SU-DHL-6 (cell line): ENCODE data around the gene CFHR5.

Experiments
- H2AFZ ChIP-seq: fragments of 200-600 bp; sonication (generic); 2 replicates; pipeline ENCODE4 v1.6.1; 2014; ENCODE audit warnings: low read depth, mild to moderate bottlenecking, moderate library complexity, mixed read lengths, antibody characterized with exemption, low read length; ENCODE audit not compliant: severe bottlenecking
- H3F3A ChIP-seq: fragments of 200-600 bp; shearing (Covaris generic); 2 replicates; pipeline ENCODE4 v1.6.0; 2016; ENCODE audit warnings: antibody characterized with exemption, mild to moderate bottlenecking; ENCODE audit not compliant: insufficient read depth
- H3K27ac ChIP-seq: fragments of 200-600 bp; sonication (generic); 2 replicates; pipeline ENCODE4 v1.5.1; 2016; ENCODE audit warnings: low read depth, mild to moderate bottlenecking, low read length, moderate library complexity, mixed read lengths
- H3K27me3 ChIP-seq: fragments of 200-600 bp; sonication (generic), shearing (Covaris generic); 2 replicates; pipeline ENCODE4 v1.6.0; 2014; ENCODE audit warnings: mild to moderate bottlenecking, low read length
- H3K36me3 ChIP-seq: fragments of 200-600 bp; sonication (generic); 2 replicates; pipeline ENCODE4 v1.6.1; 2014; ENCODE audit warnings: mild to moderate bottlenecking, low read length, mixed read lengths
- H3K4me2 ChIP-seq: fragments of 300-600, 200-600 bp; shearing (Covaris generic), sonication (generic); 2 replicates; pipeline ENCODE4 v1.6.0; 2014; ENCODE audit warnings: low read length, low read depth, mild to moderate bottlenecking; ENCODE audit not compliant: poor library complexity, severe bottlenecking
- H3K4me3 ChIP-seq: fragments of 200-600 bp; sonication (generic); 2 replicates; pipeline ENCODE4 v1.5.1; 2014; ENCODE audit warnings: antibody characterized with exemption, low read length, mild to moderate bottlenecking, mixed read lengths; ENCODE audit not compliant: insufficient read depth, poor library complexity, severe bottlenecking
- H3K79me2 ChIP-seq: fragments of 200-600 bp; sonication (generic); 2 replicates; pipeline ENCODE4 v1.6.1; 2014; ENCODE audit warnings: mild to moderate bottlenecking, low read length, moderate library complexity; ENCODE audit not compliant: insufficient read depth
- H3K9ac ChIP-seq: fragments of 200-600 bp; sonication (generic); 2 replicates; pipeline ENCODE4 v1.7.0; 2014; ENCODE audit warnings: mild to moderate bottlenecking, low read length
- H3K9me2 ChIP-seq: fragments of 200-600 bp; sonication (generic); replicated peaks from 2 replicates; pipeline ENCODE4 v1.6.1; 2014; ENCODE audit warnings: low read length; ENCODE audit not compliant: insufficient read depth
- H3K9me3 ChIP-seq: fragments of 200-600 bp; sonication (generic); 2 replicates; pipeline ENCODE4 v1.6.1; 2014; ENCODE audit warnings: low read length, mixed read lengths; ENCODE audit not compliant: insufficient read depth
- H4K20me1 ChIP-seq: fragments of 200-600 bp; sonication (generic); 2 replicates; pipeline ENCODE4 v1.6.1; 2014; ENCODE audit warnings: low read depth, mild to moderate bottlenecking, antibody characterized with exemption, low read length, moderate library complexity, mixed read lengths
- EZH2phosphoT487 ChIP-seq: fragments of 200-600 bp; sonication (generic), shearing (Covaris generic); conservative IDR thresholded peaks from 2 replicates; pipeline ENCODE4 v1.6.1; 2018; ENCODE audit warnings: mild to moderate bottlenecking, antibody characterized with exemption, low read length, moderate library complexity, mixed read lengths
- TF ChIP-seq, protein P1 (sequence below): fragments of 200-600 bp; sonication (generic); IDR thresholded peaks from one replicate; pipeline ENCODE4 v1.5.1; 2017; ENCODE audit warnings: antibody characterized with exemption, mild to moderate bottlenecking, low read length, moderate library complexity; ENCODE audit not compliant: insufficient read depth, poor library complexity, severe bottlenecking

Gene CFHR5

DNA sequence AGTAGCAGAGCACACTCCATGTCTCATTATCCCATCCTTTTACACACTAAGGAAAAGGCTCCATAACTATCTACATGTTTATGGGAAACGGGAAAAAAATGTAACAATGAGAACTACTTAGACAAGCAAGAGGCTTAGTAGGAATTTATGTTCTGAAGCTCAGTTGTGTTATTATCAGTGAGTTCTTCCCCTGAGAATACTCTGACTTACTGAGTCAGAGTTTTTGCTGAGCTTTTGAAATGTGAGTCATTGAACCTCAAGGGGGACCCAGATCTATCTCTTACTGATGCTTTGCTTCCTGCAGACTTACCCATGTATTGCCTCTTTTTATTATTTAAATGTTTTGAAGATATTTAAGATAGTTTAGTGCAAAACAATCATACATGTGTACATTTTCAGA is 20.1 kb downstream of the CFHR5 start:
- Histone ChIP-seq H4K20me1 (no peaks in the 10 kb centered on the region), H3K4me2 (no peak overlapping the region), H3K9me3 (no peaks in the 10 kb centered on the region), H3K4me3 (no peak overlapping the region), H3K9me2 (no peaks in the 10 kb centered on the region), H3K36me3 (no peaks in the 10 kb centered on the region), H3K27ac (no peak overlapping the region), H2AFZ (no peak overlapping the region), H3K9ac (no peak overlapping the region), H3K27me3 (no peaks in the 10 kb centered on the region), H3F3A (no peaks in the 10 kb centered on the region), H3K79me2 (no peaks in the 10 kb centered on the region)
- no peak for TF ChIP-seq EZH2phosphoT487
- TF ChIP-seq, protein P1, sequence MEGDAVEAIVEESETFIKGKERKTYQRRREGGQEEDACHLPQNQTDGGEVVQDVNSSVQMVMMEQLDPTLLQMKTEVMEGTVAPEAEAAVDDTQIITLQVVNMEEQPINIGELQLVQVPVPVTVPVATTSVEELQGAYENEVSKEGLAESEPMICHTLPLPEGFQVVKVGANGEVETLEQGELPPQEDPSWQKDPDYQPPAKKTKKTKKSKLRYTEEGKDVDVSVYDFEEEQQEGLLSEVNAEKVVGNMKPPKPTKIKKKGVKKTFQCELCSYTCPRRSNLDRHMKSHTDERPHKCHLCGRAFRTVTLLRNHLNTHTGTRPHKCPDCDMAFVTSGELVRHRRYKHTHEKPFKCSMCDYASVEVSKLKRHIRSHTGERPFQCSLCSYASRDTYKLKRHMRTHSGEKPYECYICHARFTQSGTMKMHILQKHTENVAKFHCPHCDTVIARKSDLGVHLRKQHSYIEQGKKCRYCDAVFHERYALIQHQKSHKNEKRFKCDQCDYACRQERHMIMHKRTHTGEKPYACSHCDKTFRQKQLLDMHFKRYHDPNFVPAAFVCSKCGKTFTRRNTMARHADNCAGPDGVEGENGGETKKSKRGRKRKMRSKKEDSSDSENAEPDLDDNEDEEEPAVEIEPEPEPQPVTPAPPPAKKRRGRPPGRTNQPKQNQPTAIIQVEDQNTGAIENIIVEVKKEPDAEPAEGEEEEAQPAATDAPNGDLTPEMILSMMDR: no peak

- TF ChIP-seq, protein P1: no peak
- no peak for TF ChIP-seq EZH2phosphoT487
- H3K4me2 ChIP-seq: no peak overlapping the region
Observed at GRCh38 chr1:197001828-197002227, 24.5 kb downstream of the CFHR5 start.

GRCh38 chr1:197003132-197003531 is 25.8 kb downstream of the CFHR5 start:
- no peak overlapping the region for H2AFZ ChIP-seq
- no peak for TF ChIP-seq EZH2phosphoT487
- TF ChIP-seq, protein P1: no peak
- no peaks in the 10 kb centered on the region for H3K36me3 ChIP-seq
- no peaks in the 10 kb centered on the region for H4K20me1 ChIP-seq
- no peaks in the 10 kb centered on the region for H3K9me3 ChIP-seq
- H3K27ac ChIP-seq: no peak overlapping the region
- H3K4me2 ChIP-seq: no peak overlapping the region
- H3K9me2 ChIP-seq: no peaks in the 10 kb centered on the region
- H3K79me2 ChIP-seq: no peaks in the 10 kb centered on the region
- no peak overlapping the region for H3K9ac ChIP-seq
- no peaks in the 10 kb centered on the region for H3K27me3 ChIP-seq
- no peak overlapping the region for H3K4me3 ChIP-seq
- no peaks in the 10 kb centered on the region for H3F3A ChIP-seq

More at GRCh38 chr1:197001828-197002227, 24.5 kb downstream of the CFHR5 start:
- Histone ChIP-seq H3K79me2 (no peaks in the 10 kb centered on the region), H3K27ac (no peak overlapping the region), H3K9ac (no peak overlapping the region), H3K9me3 (no peaks in the 10 kb centered on the region), H3K4me3 (no peak overlapping the region), H4K20me1 (no peaks in the 10 kb centered on the region), H2AFZ (no peak overlapping the region), H3K9me2 (no peaks in the 10 kb centered on the region), H3K36me3 (no peaks in the 10 kb centered on the region), H3K27me3 (no peaks in the 10 kb centered on the region), H3F3A (no peaks in the 10 kb centered on the region)

GRCh38 chr1:197008861-197009260 is 31.5 kb downstream of the CFHR5 start:
- H3K9ac ChIP-seq: no peak overlapping the region
- no peak for TF ChIP-seq EZH2phosphoT487
- TF ChIP-seq, protein P1: no peak
- peak overlapping the region; percentile 5 for H2AFZ ChIP-seq
- H3K36me3 ChIP-seq: no peaks in the 10 kb centered on the region
- H3K4me2 ChIP-seq: no peak overlapping the region
- no peaks in the 10 kb centered on the region for H3K27me3 ChIP-seq
- no peak overlapping the region for H3K4me3 ChIP-seq
- no peaks in the 10 kb centered on the region for H3F3A ChIP-seq
- no peaks in the 10 kb centered on the region for H3K9me2 ChIP-seq
- peaks cover 6% of the 10 kb centered on the region; the same call in 1 of the 2 replicates for H3K9me3 ChIP-seq
- H4K20me1 ChIP-seq: no peaks in the 10 kb centered on the region
- no peak overlapping the region for H3K27ac ChIP-seq
- no peaks in the 10 kb centered on the region for H3K79me2 ChIP-seq
